Natural killer cell (primary cell): Measurements from ENCODE around the gene NDUFB4. TPM values are rescaled to one million over a fixed set of nuclear protein-coding genes. Genes with fewer than 3 reads are reported as not detected.

Source experiments
- ATAC-seq, 3 donors: fragments of 150-1000 bp in 2 of 3; fragments of 200-7000 bp in 1 of 3; cut with Tn5 transposase; 1 replicate in 1 of 3; 2 replicates in 2 of 3; pipeline ENCODE4 v1.10.0; 2021; ENCODE audit warnings: mild to moderate bottlenecking in 2 of 3, moderate library complexity in 2 of 3
- DNase-seq, 2 donors: peaks; one replicate each; pipeline versions ENCODE4 v3.0.0 to v3.0.0-alpha.2; 2013 to 2021; ENCODE audit warnings: mixed read lengths in 1 of 2
- H3K27ac ChIP-seq: one replicate; pipeline ENCODE4 v1.5.1; 2013; ENCODE audit warnings: mild to moderate bottlenecking, low read length
- H3K27me3 ChIP-seq: one replicate; pipeline ENCODE4 v1.6.1; 2013; ENCODE audit warnings: low read length; ENCODE audit not compliant: control insufficient read depth, insufficient read depth
- H3K36me3 ChIP-seq: one replicate; pipeline ENCODE4 v1.6.1; 2013; ENCODE audit warnings: low read length; ENCODE audit not compliant: control insufficient read depth, insufficient read depth
- H3K4me1 ChIP-seq: one replicate; pipeline ENCODE4 v1.6.1; 2013; ENCODE audit warnings: low read length; ENCODE audit not compliant: control insufficient read depth, insufficient read depth
- H3K4me3 ChIP-seq: one replicate; pipeline ENCODE4 v1.5.1; 2013; ENCODE audit warnings: low read length
- H3K9me3 ChIP-seq: one replicate; pipeline ENCODE4 v1.6.1; 2013; ENCODE audit warnings: low read length; ENCODE audit not compliant: control insufficient read depth, insufficient read depth
- H3K27ac Mint-ChIP-seq, 2 donors: one replicate each; pipeline ENCODE4 v1.8.0; 2022; ENCODE audit warnings: mild to moderate bottlenecking in 2 of 2, mixed read lengths in 2 of 2, moderate library complexity in 1 of 2
- H3K27me3 Mint-ChIP-seq, 2 donors: one replicate each; pipeline ENCODE4 v1.8.0; 2022; ENCODE audit warnings: low read depth in 2 of 2, mixed read lengths in 2 of 2
- H3K36me3 Mint-ChIP-seq: one replicate; pipeline ENCODE4 v1.8.0; 2022; ENCODE audit warnings: mixed read lengths
- H3K4me1 Mint-ChIP-seq, 2 donors: one replicate each; pipeline ENCODE4 v1.8.0; 2022; ENCODE audit warnings: mixed read lengths in 2 of 2
- H3K4me3 Mint-ChIP-seq: one replicate; pipeline ENCODE4 v1.8.0; 2022; ENCODE audit warnings: mild to moderate bottlenecking, moderate library complexity, mixed read lengths
- H3K9me3 Mint-ChIP-seq, 2 donors: one replicate each; pipeline ENCODE4 v1.8.0; 2022; ENCODE audit warnings: mixed read lengths in 2 of 2
- CTCF ChIP-seq: fragments of 200-600 bp; IDR thresholded peaks from one replicate; pipeline ENCODE4 v1.8.0; 2022; ENCODE audit warnings: antibody characterized with exemption
- WGBS: methylation state at CpG from one replicate; pipeline ENCODE4 v1.1.7; 2013; ENCODE audit warnings: missing lambda C conversion rate; ENCODE audit not compliant: insufficient coverage; 5-methylcytosine and 5-hydroxymethylcytosine counted together
- intact Hi-C: fragments of 100-400 bp; cut with micrococcal nuclease; formaldehyde crosslinking; loops from one replicate; pipeline ENCODE4 v1.14.2; 2022
- total RNA-seq, 4 donors: library from RNA; stranded (reverse); fragments of 120-200 nt in 1 of 4; gene quantifications; one replicate each; pipeline versions ENCODE4 v1.2.3 to v1.2.4, GENCODE V29; 2013 to 2022

NDUFB4 gene
- total RNA-seq, 3 donors from 2014 or later (not counting 1 experiment from before 2014, with no cell fraction given) = 59.5 to 86.9 (median 65.2) TPM

DNA sequence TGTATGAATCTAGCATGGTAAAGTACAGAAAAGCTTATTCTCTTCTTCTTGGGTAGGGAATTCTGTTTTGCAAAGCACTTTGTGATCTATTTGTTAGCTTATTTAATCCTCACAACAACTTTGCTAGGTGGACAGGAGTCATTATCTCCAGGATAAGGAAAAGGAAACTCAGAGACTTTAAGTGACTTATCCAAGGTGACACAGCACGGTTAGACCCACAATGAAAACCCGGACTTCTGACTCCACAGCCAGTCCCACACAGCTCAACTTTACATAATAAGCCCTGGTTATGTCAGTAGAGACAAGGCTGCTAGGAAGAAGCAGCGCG lies 384 bp upstream of the NDUFB4 start:
- WGBS = 0% methylated on average over 3 of the region's 4 CpGs
- no peak for TF ChIP-seq CTCF
- H3K36me3 ChIP-seq = peaks cover 13% of the 10 kb centered on the region
- no peak for ATAC-seq
- Mint-ChIP-seq H3K4me1 (peaks cover 6 to 11% of the 10 kb centered on the region in 2 donors), H3K36me3 (no peaks in the 10 kb centered on the region), H3K27me3 (peaks cover 13 to 18% of the 10 kb centered on the region in 2 donors), H3K4me3 (peak overlapping the region; percentile 95), H3K9me3 (no peaks in the 10 kb centered on the region), H3K27ac (no peak overlapping the region)
- no peaks in the 10 kb centered on the region for H3K27me3 ChIP-seq
- no peak for DNase-seq
- H3K4me1 ChIP-seq = no peaks in the 10 kb centered on the region
- H3K9me3 ChIP-seq = no peaks in the 10 kb centered on the region
- peak overlapping the region; percentile 92 for H3K4me3 ChIP-seq
- peak overlapping the region; percentile 93 for H3K27ac ChIP-seq
- intact Hi-C loops = loop anchor here (1.0 to 2.0 kb wide), 2 partner anchors 37 to 147 kb away; partner anchors contain the start of genes GTF2E1 and RABL3

DNA sequence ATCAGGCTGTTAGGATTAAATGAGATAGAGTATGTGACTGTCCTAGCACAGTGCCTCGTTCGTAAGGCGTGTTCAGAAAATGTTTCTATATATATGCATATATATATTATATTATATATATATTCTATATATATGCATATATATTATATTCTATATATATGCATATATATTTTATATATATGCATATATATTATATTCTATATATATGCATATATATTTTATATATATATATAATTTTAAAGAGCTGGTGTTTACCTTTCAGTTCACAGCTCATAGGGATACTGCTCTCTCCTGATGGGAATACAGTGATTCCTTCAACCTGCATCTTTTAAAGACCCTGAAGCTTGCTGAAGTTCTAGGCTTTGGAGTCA lies 702 bp downstream of the NDUFB4 start:
- Histone ChIP-seq H3K4me3 (peak overlapping the region; percentile 92), H3K4me1 (no peaks in the 10 kb centered on the region), H3K27ac (peak overlapping the region; percentile 93), H3K36me3 (peaks cover 17% of the 10 kb centered on the region), H3K9me3 (no peaks in the 10 kb centered on the region), H3K27me3 (no peaks in the 10 kb centered on the region)
- peaks cover 6% of the 10 kb centered on the region for H3K36me3 Mint-ChIP-seq
- H3K9me3 Mint-ChIP-seq = no peaks in the 10 kb centered on the region
- H3K27ac Mint-ChIP-seq = no peak overlapping the region
- no peak for TF ChIP-seq CTCF
- intact Hi-C loops = loop anchor here (1.0 to 2.0 kb wide), 2 partner anchors 38 to 145 kb away; partner anchors contain the start of genes GTF2E1 and RABL3
- WGBS = no CpG with 5 or more reads among the region's 3 CpGs
- peaks cover 6 to 13% of the 10 kb centered on the region in 2 donors for H3K4me1 Mint-ChIP-seq
- peaks cover 2 to 12% of the 10 kb centered on the region in 2 donors for H3K27me3 Mint-ChIP-seq
- peak overlapping the region; percentile 95 for H3K4me3 Mint-ChIP-seq
- DNase-seq (no peak), ATAC-seq (no peak)

GRCh38 chr3:120597445-120598049 lies 1.4 kb downstream of the NDUFB4 start:
- Histone ChIP-seq H3K36me3 (peaks cover 24% of the 10 kb centered on the region), H3K4me3 (no peak overlapping the region), H3K27ac (peak overlapping the region; percentile 8), H3K4me1 (no peaks in the 10 kb centered on the region), H3K9me3 (no peaks in the 10 kb centered on the region), H3K27me3 (no peaks in the 10 kb centered on the region)
- peaks cover 6 to 13% of the 10 kb centered on the region in 2 donors for H3K4me1 Mint-ChIP-seq
- DNase-seq (peak in 1 of 2 donors; percentile 28), ATAC-seq (no peak)
- peak overlapping the region; percentile 74 for H3K4me3 Mint-ChIP-seq
- 44% methylated on average over 1 of the region's 1 CpG for WGBS
- peaks cover 10% of the 10 kb centered on the region for H3K36me3 Mint-ChIP-seq
- no peak overlapping the region for H3K27ac Mint-ChIP-seq
- peaks cover 0 to 10% of the 10 kb centered on the region in 2 donors for H3K27me3 Mint-ChIP-seq
- TF ChIP-seq CTCF = no peak
- no peaks in the 10 kb centered on the region for H3K9me3 Mint-ChIP-seq
- intact Hi-C loops = loop anchor here (2.0 kb wide), 1 partner anchor 39 kb away; no protein-coding TSS in a partner anchor

- Histone ChIP-seq H3K27me3 (no peaks in the 10 kb centered on the region), H3K4me1 (no peaks in the 10 kb centered on the region), H3K36me3 (peaks cover 32% of the 10 kb centered on the region), H3K27ac (no peak overlapping the region), H3K4me3 (no peak overlapping the region), H3K9me3 (no peaks in the 10 kb centered on the region)
- H3K9me3 Mint-ChIP-seq = no peaks in the 10 kb centered on the region
- H3K4me1 Mint-ChIP-seq = peaks cover 6 to 13% of the 10 kb centered on the region in 2 donors
- H3K27me3 Mint-ChIP-seq = peaks cover 0 to 5% of the 10 kb centered on the region in 2 donors
- intact Hi-C loops = no loop called here
- H3K27ac Mint-ChIP-seq = no peak overlapping the region
- H3K4me3 Mint-ChIP-seq = no peak overlapping the region
- ATAC-seq (no peak), DNase-seq (no peak)
- WGBS = 90% methylated on average over 3 of the region's 3 CpGs
- no peak for TF ChIP-seq CTCF
- H3K36me3 Mint-ChIP-seq = peaks cover 19% of the 10 kb centered on the region
Measured at GRCh38 chr3:120599211-120599610, 3.1 kb downstream of the NDUFB4 start.
